Epithelial cell of prostate (primary cell): ENCODE results near the gene CAV1.
A peak's percentile ranks its signal among the peaks of the same experiment; 100 is the strongest.

Source experiments
- DNase-seq: peaks from one replicate; pipeline ENCODE4 v3.0.0-alpha.2; 2011; ENCODE audit warnings: low read depth, low spot score
- H3K27ac ChIP-seq: fragments of 450-650 bp; 2 replicates; pipeline ENCODE4 v1.5.1; 2017; ENCODE audit warnings: mild to moderate bottlenecking

The CAV1 gene

GRCh38 chr7:116527521-116527920, 2.7 kb downstream of the CAV1 start:
- H3K27ac ChIP-seq = peak overlapping the region; percentile 96
- DNase-seq = no peak

- peak overlapping the region; percentile 96 for H3K27ac ChIP-seq
- DNase-seq = no peak
Measured at GRCh38 chr7:116528008-116528789, 3.4 kb downstream of the CAV1 start.

- H3K27ac ChIP-seq = peak overlapping the region; percentile 96
- no peak for DNase-seq
Measured at GRCh38 chr7:116529250-116529649, 4.4 kb downstream of the CAV1 start.

- DNase-seq = no peak
- peak overlapping the region; percentile 96 for H3K27ac ChIP-seq
Measured at GRCh38 chr7:116530107-116530820, 5.4 kb downstream of the CAV1 start.

- DNase-seq = no peak
Measured at GRCh38 chr7:116532102-116532688, 7.4 kb downstream of the CAV1 start.

GRCh38 chr7:116534790-116535189, 10.0 kb downstream of the CAV1 start:
- DNase-seq = no peak
- no peak overlapping the region for H3K27ac ChIP-seq

More at GRCh38 chr7:116532102-116532688, 7.4 kb downstream of the CAV1 start:
- no peak overlapping the region for H3K27ac ChIP-seq

GRCh38 chr7:116535416-116535815, 10.6 kb downstream of the CAV1 start:
- DNase-seq = no peak
- no peak overlapping the region for H3K27ac ChIP-seq

GRCh38 chr7:116538138-116538537, 13.3 kb downstream of the CAV1 start:
- peak overlapping the region; percentile 38 for H3K27ac ChIP-seq
- DNase-seq = no peak

- DNase-seq = no peak
- peak overlapping the region; percentile 2 for H3K27ac ChIP-seq
Measured at GRCh38 chr7:116539879-116540278, 15.0 kb downstream of the CAV1 start.

- peak overlapping the region; percentile 2 for H3K27ac ChIP-seq
- DNase-seq = no peak
Measured at GRCh38 chr7:116540743-116541142, 15.9 kb downstream of the CAV1 start.

- no peak overlapping the region for H3K27ac ChIP-seq
- no peak for DNase-seq
Measured at GRCh38 chr7:116541951-116542350, 17.1 kb downstream of the CAV1 start.

GRCh38 chr7:116542618-116543017, 17.8 kb downstream of the CAV1 start:
- no peak for DNase-seq
- H3K27ac ChIP-seq = no peak overlapping the region

- no peak overlapping the region for H3K27ac ChIP-seq
- no peak for DNase-seq
Measured at GRCh38 chr7:116543664-116544063, 18.8 kb downstream of the CAV1 start.

GRCh38 chr7:116544487-116544886, 19.7 kb downstream of the CAV1 start:
- DNase-seq = no peak
- H3K27ac ChIP-seq = no peak overlapping the region

- DNase-seq = no peak
- H3K27ac ChIP-seq = no peak overlapping the region
Measured at GRCh38 chr7:116545411-116545993, 20.7 kb downstream of the CAV1 start.

GRCh38 chr7:116546054-116546453, 21.2 kb downstream of the CAV1 start:
- no peak for DNase-seq
- H3K27ac ChIP-seq = no peak overlapping the region

GRCh38 chr7:116546916-116547315, 22.1 kb downstream of the CAV1 start:
- no peak for DNase-seq
- H3K27ac ChIP-seq = no peak overlapping the region

- DNase-seq = no peak
- no peak overlapping the region for H3K27ac ChIP-seq
Measured at GRCh38 chr7:116547347-116547746, 22.5 kb downstream of the CAV1 start.

GRCh38 chr7:116548506-116548905, 23.7 kb downstream of the CAV1 start:
- no peak for DNase-seq
- no peak overlapping the region for H3K27ac ChIP-seq

- DNase-seq = no peak
- H3K27ac ChIP-seq = no peak overlapping the region
Measured at GRCh38 chr7:116549370-116549769, 24.5 kb downstream of the CAV1 start.

- no peak for DNase-seq
- H3K27ac ChIP-seq = no peak overlapping the region
Measured at GRCh38 chr7:116551692-116552091, 26.9 kb downstream of the CAV1 start.
